ENCODE measurements around the gene EPHB2.

Gene EPHB2

GRCh38 chr1:22722901-22723550 is 12.4 kb downstream of the EPHB2 start:
- no peak for DNase-seq

DNA sequence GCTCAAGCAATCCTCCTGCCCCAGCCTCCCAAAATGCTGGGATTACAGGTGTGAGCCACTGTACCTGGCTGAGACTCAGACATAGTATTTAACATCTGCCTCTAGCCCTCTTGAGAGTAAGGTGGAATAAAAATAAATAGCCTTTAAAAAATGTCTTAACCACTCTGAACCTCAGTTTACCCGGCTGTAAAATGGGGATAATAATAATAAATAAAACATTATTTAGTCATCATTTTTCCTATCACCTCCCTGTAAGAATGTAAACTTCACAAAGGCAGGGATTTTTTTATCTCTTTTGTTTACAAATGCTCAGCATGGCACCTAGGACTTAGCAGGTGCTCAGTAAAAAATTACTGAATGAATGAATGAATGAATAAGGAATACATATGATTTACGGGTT is 17.2 kb downstream of the EPHB2 start:
- no peak for DNase-seq

DNA sequence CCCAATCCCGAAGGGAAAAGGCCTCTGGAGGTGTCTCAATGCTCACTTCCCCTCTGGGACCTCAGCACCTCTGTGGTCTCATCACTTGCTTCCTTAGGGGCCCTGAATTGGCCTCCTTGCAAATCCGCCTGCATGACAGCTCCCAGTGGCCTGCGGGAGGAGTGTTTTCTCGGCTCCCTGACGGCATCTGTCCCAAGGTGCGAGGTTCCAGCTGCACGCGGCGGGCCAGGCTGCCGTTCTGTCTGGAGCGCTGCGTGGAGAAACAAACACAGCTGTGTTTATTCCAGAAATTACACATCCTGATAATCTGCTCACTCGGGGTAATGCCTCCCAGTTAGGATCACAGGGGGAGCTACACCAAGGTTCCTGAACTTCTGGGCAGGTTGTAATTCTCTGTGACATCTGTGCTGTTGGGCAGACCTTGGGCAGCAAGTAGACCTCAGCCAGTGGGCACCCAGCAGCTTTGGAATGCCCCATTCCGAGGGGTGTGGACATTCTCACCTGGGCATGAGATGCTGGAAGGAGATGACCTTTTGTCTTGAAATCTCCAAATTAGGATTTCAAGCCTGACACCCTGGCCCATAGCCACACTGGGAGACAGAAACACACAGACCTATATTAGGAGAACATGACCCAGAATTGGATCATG is 18.2 kb downstream of the EPHB2 start:
- peak; percentile 83 for DNase-seq

GRCh38 chr1:22729400-22729773 is 18.7 kb downstream of the EPHB2 start:
- no peak for DNase-seq

DNA sequence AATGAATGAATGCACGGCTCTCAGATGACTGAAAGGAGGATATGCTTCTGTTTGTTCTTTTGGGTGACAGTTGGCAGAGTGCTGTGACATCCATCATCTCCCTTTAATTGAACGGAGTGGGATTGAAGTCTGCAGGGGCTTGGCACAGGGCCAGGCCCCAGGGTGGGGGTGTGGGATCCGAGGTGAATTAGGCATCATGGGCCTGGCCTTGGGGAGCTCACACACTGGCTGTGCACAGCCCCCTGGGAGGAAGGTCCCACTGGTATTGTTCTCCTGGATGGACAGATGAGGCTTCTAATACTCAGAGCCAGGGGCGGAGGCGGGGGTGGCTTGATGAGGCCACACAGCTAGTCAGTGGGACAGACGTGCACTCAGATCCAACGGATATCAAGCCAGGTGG is 19.3 kb downstream of the EPHB2 start:
- DNase-seq, result peak; percentile 78

GRCh38 chr1:22731924-22732720 is 21.5 kb downstream of the EPHB2 start:
- no peak for DNase-seq

GRCh38 chr1:22733643-22734042 is 23.0 kb downstream of the EPHB2 start:
- DNase-seq, result no peak

DNA sequence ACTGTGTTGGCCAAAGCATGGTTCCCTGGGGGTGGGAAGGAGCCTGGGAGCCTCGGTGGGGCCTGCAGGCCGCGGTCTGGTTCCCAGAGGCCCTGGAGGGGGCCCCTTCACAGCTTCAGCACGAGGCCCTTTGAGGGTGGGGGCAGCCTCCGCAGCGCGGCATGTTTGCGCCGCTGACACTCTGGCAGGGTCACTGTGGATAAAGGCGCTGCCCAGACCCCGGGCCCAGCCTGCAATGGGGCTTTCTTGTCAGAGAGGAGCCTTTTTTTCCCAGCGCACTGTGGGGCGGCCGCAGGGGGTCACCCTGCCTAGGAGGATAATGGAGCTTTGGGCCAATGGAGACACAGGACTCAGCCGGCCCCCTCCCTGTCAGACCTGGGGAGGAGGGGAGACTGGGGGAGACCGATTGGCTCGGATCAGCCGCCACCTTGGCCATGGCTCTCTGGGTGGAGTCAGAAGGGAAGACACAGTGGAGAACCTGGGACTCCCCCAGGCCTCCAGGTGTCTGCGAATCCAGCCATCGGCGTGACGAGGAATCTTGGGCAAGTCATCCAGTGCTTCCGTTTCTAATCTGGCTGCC is 26.0 kb downstream of the EPHB2 start:
- DNase-seq, result no peak

GRCh38 chr1:22737374-22738068 is 26.9 kb downstream of the EPHB2 start:
- no peak for DNase-seq

- DNase-seq, result no peak
Measured at GRCh38 chr1:22738069-22738435, 27.4 kb downstream of the EPHB2 start.

GRCh38 chr1:22738522-22738921 is 27.9 kb downstream of the EPHB2 start:
- no peak for DNase-seq

DNA sequence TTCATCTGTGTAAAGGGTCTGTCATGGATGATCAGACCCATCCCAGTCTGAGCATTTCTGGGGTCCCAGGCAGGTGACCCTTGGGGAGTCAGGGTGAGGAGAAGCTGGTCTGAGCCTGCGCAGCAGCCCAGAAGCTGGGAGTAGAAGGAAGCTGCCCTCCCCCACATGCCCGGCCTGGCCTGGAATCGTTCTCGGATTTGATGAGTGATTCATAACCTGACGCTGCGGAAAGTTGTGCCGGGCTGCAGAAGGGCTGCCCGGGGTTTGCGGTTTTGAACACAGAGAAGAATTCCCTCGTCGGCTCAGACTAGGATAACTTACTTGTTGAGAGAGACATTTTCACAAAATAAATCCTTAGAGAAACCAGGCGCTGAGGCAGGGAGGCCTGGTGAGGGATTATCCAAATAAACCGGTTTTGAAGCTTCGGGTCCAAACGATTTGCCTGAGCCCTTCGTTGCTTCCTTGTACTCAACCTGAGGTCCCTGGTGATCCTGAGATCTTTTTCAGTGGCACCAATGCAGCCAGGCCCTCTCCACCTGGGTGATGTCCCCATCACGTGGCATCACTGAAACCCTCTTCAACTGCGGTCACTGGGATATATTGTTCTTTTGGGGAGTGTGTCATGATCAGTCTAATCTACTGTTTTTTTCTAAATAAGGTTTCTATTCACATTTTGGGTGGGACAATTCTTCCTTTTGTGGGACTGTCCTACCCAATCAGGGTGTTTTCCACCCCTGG is 29.2 kb downstream of the EPHB2 start:
- no peak for DNase-seq

DNA sequence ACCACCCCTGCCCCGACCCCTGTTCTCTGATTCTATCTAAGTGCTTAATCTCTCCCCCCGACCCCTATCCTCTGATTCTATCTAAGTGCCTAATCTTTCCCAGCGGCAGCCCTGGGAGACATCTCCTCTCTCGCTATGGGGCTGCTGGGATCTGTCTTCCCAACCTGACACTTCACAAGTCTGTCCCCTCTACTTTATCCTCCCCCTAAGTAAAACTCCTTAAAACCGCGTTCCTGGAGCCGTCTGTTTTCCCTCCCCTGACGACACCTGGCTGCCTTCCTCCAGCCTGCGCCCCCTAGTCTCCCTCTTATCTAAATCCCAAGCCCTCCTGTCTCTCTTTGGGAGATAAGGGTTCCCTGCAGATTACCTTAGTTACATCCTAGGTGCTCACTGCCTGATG is 30.5 kb downstream of the EPHB2 start:
- peak; percentile 46 for DNase-seq

DNA sequence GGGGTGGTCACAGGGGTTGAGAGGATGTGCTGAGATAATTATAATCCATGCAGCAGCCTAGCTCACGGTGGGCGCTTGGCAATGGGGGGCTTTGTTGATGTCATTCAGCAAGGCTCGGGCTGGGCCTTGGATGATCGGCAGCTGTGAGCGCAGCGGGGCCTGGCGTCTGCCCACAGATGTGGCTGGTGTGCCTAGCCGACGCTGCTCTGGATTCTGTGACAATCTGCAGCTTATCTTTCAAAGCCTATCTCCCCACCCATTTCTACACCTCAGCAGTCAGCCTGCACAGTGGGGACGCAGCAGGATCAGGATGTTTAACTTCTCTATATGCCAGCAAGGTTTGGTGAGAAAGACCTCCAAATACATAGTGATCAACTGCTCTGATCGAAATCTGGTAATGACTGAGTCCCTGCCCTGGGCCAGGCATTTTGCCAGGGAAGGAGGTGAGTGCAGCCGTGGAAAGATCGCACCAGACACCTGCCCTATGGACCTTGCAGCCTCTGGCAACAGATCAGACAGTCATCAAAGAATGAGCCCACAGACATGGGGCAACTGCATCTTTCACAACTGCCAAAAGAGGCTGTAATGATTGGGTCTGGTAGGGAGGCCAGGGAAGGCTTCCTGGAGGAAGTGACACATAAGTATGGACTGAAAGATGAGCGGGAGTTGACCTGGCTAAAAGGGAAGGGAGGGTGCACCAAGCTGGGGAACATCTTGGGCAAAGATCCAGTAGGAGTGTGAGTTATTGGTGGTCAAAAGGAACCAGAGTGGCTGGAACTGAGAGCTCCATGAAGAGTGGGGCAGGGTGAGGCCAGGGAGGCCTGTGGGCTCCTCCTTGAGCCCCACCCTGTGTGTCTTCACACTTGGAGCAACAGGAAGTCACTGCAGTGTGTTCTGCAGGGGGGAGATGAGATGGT is 35.3 kb downstream of the EPHB2 start:
- no peak for DNase-seq

DNA sequence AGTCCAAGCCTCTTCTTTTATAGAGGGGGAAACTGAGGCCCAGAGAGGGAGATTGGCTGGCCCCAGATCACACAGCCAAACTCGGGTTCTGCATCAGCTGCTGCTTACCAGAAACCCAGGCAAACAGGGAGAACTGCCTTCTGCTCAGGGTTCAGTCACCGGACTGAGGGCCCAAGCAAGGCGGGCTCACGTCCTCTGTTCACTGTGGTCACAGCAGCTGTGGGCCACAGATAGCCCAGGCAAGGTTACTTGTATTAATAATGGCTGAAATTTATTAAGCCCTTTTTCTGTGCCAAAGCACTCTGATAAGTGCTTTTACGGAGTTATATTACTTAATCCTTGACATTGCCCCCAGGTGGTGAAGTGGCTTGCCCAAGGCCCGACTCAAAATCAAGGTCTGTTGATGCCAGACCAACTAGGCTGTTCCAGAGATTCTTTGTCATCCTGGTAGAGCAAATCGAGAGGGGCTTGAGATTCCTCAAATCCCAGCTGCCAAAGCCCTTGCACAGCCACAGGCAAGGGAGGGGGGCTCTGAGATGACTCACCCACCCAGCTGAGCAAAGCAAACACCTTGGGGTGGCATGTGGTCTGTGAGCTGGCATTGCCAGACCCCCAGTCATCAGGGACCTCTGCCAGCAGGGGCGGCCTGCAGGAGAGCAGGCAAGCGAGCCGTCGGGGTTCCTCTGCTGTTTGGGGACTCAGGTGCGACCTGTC is 36.5 kb downstream of the EPHB2 start:
- DNase-seq, result peak; percentile 61

DNA sequence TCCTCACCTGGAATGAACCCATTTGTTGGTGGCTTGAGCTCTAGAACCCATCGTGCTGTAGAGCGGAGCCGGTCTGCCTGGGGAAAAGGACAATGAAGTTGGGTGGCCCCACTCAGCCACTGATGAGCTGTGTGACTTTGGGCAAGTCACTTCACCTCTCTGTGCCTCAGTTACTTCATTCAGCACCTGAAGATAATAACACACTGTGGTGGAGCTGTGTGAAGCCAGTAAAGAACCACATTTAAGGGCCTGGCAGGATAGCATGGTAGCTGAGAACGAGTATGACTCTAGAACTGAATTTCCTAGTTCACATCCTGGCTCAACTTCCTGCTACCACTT is 37.1 kb downstream of the EPHB2 start:
- no peak for DNase-seq

DNA sequence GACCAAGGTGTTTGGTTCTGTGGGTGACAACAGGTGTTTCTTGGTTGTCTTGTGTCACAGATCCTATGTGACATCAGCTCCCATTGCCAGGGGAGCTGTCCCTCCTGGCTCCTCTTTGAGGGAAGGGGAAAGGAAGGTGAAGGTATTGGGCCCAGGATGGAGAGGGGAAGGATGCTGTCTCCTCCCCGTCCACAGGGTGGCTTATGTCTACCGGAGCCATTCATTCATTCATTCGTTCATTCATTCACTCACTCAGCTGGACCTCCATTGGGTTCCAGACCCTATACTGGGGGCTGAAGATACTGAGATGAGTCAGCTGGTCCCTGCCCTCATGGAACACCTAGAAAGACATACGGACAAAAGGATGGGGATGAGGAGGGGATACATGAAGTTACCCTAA is 38.9 kb downstream of the EPHB2 start:
- no peak for DNase-seq

- DNase-seq, result peak; percentile 78
Measured at GRCh38 chr1:22749919-22750684, 39.5 kb downstream of the EPHB2 start.

DNA sequence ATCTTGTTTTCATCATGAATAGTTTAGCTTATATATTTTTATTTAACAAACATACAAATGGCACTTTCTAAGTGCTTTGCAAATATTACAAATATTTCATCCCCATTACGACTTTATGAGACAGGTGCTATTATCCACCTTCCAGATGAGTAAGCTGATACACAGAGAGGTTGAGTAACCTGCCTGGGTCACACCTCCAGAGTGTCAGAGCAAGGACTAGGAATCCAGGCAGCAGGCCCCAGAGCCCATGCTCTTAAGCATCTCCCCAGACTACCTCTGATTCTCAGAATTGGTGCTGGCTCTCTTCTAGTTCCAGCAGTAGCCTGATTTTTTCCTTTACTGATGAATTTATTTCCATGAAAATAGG is 40.0 kb downstream of the EPHB2 start:
- peak; percentile 78 for DNase-seq

GRCh38 chr1:22751124-22751531 is 40.5 kb downstream of the EPHB2 start:
- DNase-seq, result peak; percentile 95

Measured in NCI-H2171 treated with DMSO at 0.1 percent for 48 hours (cell line).